Uterus (tissue), 4 donors: ENCODE measurements around the gene PTPN12. TPM values are rescaled to one million over a fixed set of nuclear protein-coding genes. Genes with fewer than 3 reads are reported as not detected.

Experiments
- DNase-seq, 2 donors: peaks; one replicate each; pipeline ENCODE4 v3.0.0-alpha.2; 2019 to 2020
- H3K27ac ChIP-seq, 2 donors: fragments of 200-600 bp; sonication (generic); 1 replicate in 1 of 2; 2 replicates in 1 of 2; pipeline ENCODE4 v1.5.1; 2016 to 2018
- H3K27me3 ChIP-seq, 2 donors: fragments of 200-600 bp; sonication (generic); one replicate each; pipeline ENCODE4 v1.5.1; 2018 to 2019; ENCODE audit warnings: control low read depth in 1 of 2
- H3K36me3 ChIP-seq, 2 donors: fragments of 200-600 bp; sonication (generic); one replicate each; pipeline ENCODE4 v1.5.1; 2019; ENCODE audit warnings: control low read depth in 1 of 2
- H3K4me1 ChIP-seq, 2 donors: fragments of 200-600 bp; sonication (generic); one replicate each; pipeline ENCODE4 v1.5.1; 2018 to 2019; ENCODE audit warnings: control low read depth in 1 of 2
- H3K4me3 ChIP-seq, 2 donors: fragments of 200-600 bp; sonication (generic); 1 replicate in 1 of 2; 2 replicates in 1 of 2; pipeline ENCODE4 v1.5.1; 2018 to 2019; ENCODE audit warnings: mild to moderate bottlenecking in 1 of 2
- H3K9me3 ChIP-seq, 2 donors: fragments of 200-600 bp; sonication (generic); one replicate each; pipeline ENCODE4 v1.5.1; 2019; ENCODE audit warnings: control low read depth in 1 of 2
- POLR2A ChIP-seq, 2 donors: fragments of 450-650 bp; IDR thresholded peaks; one replicate each; pipeline ENCODE4 v1.6.1; 2016; ENCODE audit warnings: antibody characterized with exemption in 2 of 2, mild to moderate bottlenecking in 1 of 2, moderate library complexity in 1 of 2
- intact Hi-C: fragments of 100-400 bp; cut with DNase I; formaldehyde crosslinking; loops from one replicate; pipeline ENCODE4 v1.15.1; 2023; ENCODE audit warnings: low total_unique reads
- total RNA-seq, 4 donors: library from RNA; depleted of rRNA in 3 of 4; stranded (reverse); fragments of >200 nt in 3 of 4; gene quantifications; one replicate each; pipeline versions ENCODE4 v1.1.0 to v1.2.4, GENCODE V29; 2014 to 2023
- TF ChIP-seq, protein P1 (sequence below), 4 experiments: fragments of 200-600 bp in 2 of 4; fragments of 450-650 bp in 2 of 4; sonication (generic) in 2 of 4; IDR thresholded peaks; one replicate each; pipeline ENCODE4 v1.5.1; 2016 to 2019; ENCODE audit warnings: antibody characterized with exemption in 4 of 4, mild to moderate bottlenecking in 2 of 4, moderate library complexity in 1 of 4
- donor health status: DM: yes; HTN: yes; CAD: no.

Gene PTPN12
- total RNA-seq, 4 donors from 2014 or later = 52.0 to 123 (median 96.5) TPM

GRCh38 chr7:77619314-77619713 is 82.2 kb downstream of the PTPN12 start:
- H3K27ac ChIP-seq = no peak overlapping the region
- H3K4me3 ChIP-seq = no peak overlapping the region
- H3K9me3 ChIP-seq = no peaks in the 10 kb centered on the region
- TF ChIP-seq, protein P1, sequence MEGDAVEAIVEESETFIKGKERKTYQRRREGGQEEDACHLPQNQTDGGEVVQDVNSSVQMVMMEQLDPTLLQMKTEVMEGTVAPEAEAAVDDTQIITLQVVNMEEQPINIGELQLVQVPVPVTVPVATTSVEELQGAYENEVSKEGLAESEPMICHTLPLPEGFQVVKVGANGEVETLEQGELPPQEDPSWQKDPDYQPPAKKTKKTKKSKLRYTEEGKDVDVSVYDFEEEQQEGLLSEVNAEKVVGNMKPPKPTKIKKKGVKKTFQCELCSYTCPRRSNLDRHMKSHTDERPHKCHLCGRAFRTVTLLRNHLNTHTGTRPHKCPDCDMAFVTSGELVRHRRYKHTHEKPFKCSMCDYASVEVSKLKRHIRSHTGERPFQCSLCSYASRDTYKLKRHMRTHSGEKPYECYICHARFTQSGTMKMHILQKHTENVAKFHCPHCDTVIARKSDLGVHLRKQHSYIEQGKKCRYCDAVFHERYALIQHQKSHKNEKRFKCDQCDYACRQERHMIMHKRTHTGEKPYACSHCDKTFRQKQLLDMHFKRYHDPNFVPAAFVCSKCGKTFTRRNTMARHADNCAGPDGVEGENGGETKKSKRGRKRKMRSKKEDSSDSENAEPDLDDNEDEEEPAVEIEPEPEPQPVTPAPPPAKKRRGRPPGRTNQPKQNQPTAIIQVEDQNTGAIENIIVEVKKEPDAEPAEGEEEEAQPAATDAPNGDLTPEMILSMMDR (IDR thresholded peaks at IDR 0.05) = no peak
- no peak for TF ChIP-seq POLR2A (IDR thresholded peaks at IDR 0.05)
- H3K27me3 ChIP-seq = no peaks in the 10 kb centered on the region
- intact Hi-C loops = no loop called here
- no peaks in the 10 kb centered on the region for H3K36me3 ChIP-seq
- DNase-seq = no peak
- no peaks in the 10 kb centered on the region for H3K4me1 ChIP-seq

DNA sequence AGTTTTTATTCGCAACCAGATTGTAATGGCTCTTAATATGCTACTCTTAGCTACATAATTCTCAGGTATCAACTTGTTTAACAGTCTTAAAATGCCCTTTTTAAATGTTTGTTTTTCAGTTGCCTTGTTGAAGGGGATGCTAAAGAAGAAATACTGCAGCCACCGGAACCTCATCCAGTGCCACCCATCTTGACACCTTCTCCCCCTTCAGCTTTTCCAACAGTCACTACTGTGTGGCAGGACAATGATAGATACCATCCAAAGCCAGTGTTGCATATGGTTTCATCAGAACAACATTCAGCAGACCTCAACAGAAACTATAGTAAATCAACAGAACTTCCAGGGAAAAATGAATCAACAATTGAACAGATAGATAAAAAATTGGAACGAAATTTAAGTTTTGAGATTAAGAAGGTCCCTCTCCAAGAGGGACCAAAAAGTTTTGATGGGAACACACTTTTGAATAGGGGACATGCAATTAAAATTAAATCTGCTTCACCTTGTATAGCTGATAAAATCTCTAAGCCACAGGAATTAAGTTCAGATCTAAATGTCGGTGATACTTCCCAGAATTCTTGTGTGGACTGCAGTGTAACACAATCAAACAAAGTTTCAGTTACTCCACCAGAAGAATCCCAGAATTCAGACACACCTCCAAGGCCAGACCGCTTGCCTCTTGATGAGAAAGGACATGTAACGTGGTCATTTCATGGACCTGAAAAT is 89.7 kb downstream of the PTPN12 start:
- no peak for TF ChIP-seq POLR2A (IDR thresholded peaks at IDR 0.05)
- TF ChIP-seq, protein P1 (IDR thresholded peaks at IDR 0.05) = no peak
- no peak overlapping the region for H3K4me3 ChIP-seq
- intact Hi-C loops = no loop called here
- DNase-seq = no peak
- no peak overlapping the region for H3K27ac ChIP-seq
- no peaks in the 10 kb centered on the region for H3K9me3 ChIP-seq
- no peaks in the 10 kb centered on the region for H3K4me1 ChIP-seq
- H3K36me3 ChIP-seq = no peaks in the 10 kb centered on the region
- no peaks in the 10 kb centered on the region for H3K27me3 ChIP-seq

GRCh38 chr7:77627309-77627676 is 90.2 kb downstream of the PTPN12 start:
- Histone ChIP-seq H3K9me3 (no peaks in the 10 kb centered on the region), H3K27ac (no peak overlapping the region), H3K4me1 (no peaks in the 10 kb centered on the region), H3K36me3 (no peaks in the 10 kb centered on the region), H3K27me3 (no peaks in the 10 kb centered on the region), H3K4me3 (no peak overlapping the region)
- DNase-seq = no peak
- intact Hi-C loops = no loop called here
- TF ChIP-seq, protein P1 (IDR thresholded peaks at IDR 0.05) = no peak
- TF ChIP-seq POLR2A (IDR thresholded peaks at IDR 0.05) = no peak

DNA sequence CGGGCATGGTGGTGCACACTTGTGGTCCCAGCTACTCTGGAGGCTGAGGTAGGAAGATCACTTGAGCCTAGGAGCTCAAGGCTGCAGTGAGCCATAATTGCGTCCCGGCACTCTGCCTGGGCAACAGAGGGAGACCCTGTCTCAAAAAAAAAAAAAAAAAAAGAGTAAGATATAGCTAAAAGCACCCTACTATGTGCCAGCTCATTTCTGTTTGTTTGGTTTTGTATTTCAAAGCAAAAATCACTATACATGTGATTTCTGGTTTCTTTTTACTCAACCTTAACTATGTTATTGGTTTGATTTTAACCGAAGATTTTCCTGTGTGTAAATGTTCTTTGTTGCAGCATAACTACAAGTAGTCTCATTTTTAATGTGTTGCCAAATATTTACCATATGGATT is 92.7 kb downstream of the PTPN12 start:
- Histone ChIP-seq H3K36me3 (no peaks in the 10 kb centered on the region), H3K27me3 (no peaks in the 10 kb centered on the region), H3K4me1 (no peaks in the 10 kb centered on the region), H3K9me3 (no peaks in the 10 kb centered on the region), H3K27ac (no peak overlapping the region), H3K4me3 (no peak overlapping the region)
- DNase-seq = no peak
- intact Hi-C loops = no loop called here
- TF ChIP-seq POLR2A (IDR thresholded peaks at IDR 0.05) = no peak
- TF ChIP-seq, protein P1 (IDR thresholded peaks at IDR 0.05) = no peak

GRCh38 chr7:77631820-77632219 is 94.7 kb downstream of the PTPN12 start:
- Histone ChIP-seq H3K4me1 (no peaks in the 10 kb centered on the region), H3K36me3 (no peaks in the 10 kb centered on the region), H3K4me3 (no peak overlapping the region), H3K9me3 (no peaks in the 10 kb centered on the region), H3K27me3 (no peaks in the 10 kb centered on the region), H3K27ac (no peak overlapping the region)
- TF ChIP-seq, protein P1 (IDR thresholded peaks at IDR 0.05) = no peak
- TF ChIP-seq POLR2A (IDR thresholded peaks at IDR 0.05) = no peak
- DNase-seq = no peak
- intact Hi-C loops = no loop called here
